Vagina (tissue), 2 donors: ENCODE measurements around the gene BPIFA3.

Source experiments
- CTCF ChIP-seq, 3 experiments: fragments of 450-650 bp in 2 of 3; fragments of 200-600 bp in 1 of 3; sonication (generic) in 1 of 3; IDR thresholded peaks; one replicate each; pipeline ENCODE4 v1.5.1; 2017 to 2019; ENCODE audit warnings: antibody characterized with exemption in 3 of 3, mild to moderate bottlenecking in 2 of 3, moderate library complexity in 2 of 3
- POLR2AphosphoS5 ChIP-seq, 2 donors: sonication (generic); formaldehyde crosslinking; IDR thresholded peaks; one replicate each; pipeline ENCODE4 v1.9.0; 2017; ENCODE audit warnings: antibody characterized with exemption in 2 of 2, mild to moderate bottlenecking in 2 of 2, low read depth in 1 of 2; ENCODE audit not compliant: insufficient read depth in 1 of 2

- TF ChIP-seq POLR2AphosphoS5 (IDR thresholded peaks at IDR 0.05; ENCODE audit: insufficient read depth in 1 of 2, low read depth in 1 of 2) (no peak), CTCF (IDR thresholded peaks at IDR 0.05) (no peak)
Measured at GRCh38 chr20:33267701-33268100, 50.5 kb downstream of the BPIFA3 start.
